ENCODE measurements around the gene CD19.

Gene CD19

DNA sequence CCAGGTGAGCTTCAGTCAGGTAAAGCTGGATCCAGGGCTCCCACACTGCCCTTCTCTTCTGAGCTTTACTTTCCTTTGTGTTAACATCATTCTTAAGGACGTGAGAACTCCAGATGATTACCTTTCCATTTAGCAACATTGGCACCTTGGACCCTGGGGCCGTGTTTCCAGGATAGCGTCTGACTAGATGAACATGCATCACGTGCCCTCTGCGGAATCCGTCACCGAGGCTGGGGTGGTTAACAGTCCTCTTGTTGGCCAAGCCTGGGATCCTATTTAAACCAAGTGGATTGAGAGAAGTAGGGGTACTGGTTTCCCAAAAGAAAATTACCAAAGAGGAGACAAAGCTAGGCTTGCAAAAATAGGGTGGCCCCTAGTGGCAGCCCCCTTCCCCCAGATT, 49.2 kb downstream of the CD19 start:
- no peak for DNase-seq (ENCODE audit: low read depth in 2 of 2)

DNA sequence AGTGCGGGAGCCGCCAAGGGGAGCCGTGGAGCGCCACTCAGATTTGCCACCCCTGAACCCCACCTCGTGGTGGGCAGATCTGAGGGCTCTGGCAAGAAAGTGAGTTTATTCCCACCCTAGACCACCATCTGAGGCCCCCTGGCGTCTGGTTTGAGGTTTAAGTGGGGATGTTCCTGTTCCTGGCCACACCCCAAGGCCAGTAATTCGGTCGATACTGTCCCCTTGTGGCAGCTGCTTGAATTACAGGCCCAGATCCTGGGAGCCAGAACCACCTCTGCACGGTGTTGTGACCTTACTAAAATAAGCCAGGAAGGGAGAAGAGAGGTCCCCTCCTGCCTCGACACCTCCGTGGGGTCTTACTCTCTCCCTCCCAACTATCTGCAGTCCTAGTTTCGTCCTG, 49.7 kb downstream of the CD19 start:
- no peak for DNase-seq (ENCODE audit: low read depth in 2 of 2)

DNA sequence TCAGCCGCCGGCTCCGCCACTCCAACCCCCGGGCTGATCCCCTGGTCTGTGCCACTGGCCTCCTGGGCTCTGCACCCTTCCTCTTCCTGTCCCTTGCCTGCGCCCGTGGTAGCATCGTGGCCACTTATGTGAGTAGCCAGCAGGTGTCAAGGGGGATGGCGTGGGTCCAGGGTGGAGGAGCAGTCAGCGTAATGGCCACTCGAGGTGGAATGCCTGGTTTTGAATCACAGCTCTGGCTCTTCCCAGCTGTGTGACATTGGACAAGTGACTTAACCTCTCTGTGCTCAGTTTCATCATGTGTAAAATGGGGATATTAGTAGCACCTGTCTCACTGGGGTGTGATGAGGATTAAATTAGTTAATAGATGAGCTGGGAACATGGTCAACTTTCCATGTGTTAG, 50.6 kb downstream of the CD19 start:
- no peak for DNase-seq (ENCODE audit: low read depth in 2 of 2)

DNA sequence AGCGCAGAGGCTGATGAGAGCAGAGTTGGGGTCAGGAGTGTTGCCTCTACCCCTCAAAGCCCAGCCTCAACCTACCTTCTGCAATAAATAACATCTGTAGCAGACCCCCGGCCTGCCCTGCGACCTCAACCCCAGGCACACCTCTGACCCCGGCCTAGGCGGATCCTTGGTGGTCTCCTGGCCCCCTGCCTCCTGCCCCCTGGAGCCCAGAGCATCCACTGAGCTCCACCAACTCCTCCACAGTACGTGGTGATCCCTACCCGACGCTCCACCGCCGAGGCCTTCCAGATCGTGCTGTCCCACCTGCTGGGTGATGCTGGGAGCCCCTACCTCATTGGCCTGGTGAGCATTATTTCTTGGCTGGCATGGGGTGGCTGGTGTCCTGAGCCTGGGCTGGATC, 51.2 kb downstream of the CD19 start:
- no peak for DNase-seq (ENCODE audit: low read depth in 2 of 2)

GRCh38 chr16:28983644-28984043, 51.9 kb downstream of the CD19 start:
- DNase-seq (ENCODE audit: low read depth in 2 of 2), result no peak

- DNase-seq (ENCODE audit: low read depth in 2 of 2), result no peak
These were observed 52.3 kb downstream of the CD19 start for GRCh38 chr16:28984091-28984490.

GRCh38 chr16:28984619-28985135, 52.9 kb downstream of the CD19 start, which contains the start of gene LAT:
LAT (plus strand) TSS chr16:28985052; CDS start chr16:28985418, 366 bp downstream.
- DNase-seq (ENCODE audit: low read depth in 2 of 2), result peak; percentile 69 to 70

DNA sequence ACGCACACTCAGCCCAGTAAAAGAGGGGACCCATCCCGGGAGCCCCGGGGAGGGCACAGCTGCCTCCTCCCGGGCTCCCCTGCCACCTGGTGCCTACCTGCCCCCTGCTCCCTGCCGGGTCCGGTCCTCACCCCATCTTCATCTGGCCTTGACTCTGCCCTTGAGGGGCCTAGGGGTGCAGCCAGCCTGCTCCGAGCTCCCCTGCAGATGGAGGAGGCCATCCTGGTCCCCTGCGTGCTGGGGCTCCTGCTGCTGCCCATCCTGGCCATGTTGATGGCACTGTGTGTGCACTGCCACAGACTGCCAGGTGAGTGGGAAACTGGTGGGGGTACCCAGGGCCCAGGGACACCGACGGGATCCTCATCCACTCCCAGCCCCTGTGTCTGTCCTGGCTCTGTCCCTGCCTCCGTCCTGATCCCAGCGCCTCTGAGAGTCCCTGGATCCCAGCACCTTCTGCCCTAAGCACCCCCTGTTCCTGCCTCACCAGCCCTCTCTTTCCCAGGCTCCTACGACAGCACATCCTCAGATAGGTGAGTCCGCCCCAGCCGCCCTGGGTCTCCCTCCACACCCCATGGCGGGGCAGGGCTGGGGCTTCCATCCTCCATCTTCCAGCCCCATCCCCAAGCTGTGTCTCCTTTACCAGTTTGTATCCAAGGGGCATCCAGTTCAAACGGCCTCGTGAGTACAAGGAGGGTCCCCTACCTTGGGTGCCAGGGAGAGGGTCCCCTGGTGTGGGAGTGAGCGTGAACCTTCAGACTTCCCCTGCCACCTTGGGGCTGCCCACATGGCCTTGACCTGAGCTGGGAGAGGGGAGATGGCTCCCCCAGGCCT, 53.7 kb downstream of the CD19 start:
- no peak for DNase-seq (ENCODE audit: low read depth in 2 of 2)

DNA sequence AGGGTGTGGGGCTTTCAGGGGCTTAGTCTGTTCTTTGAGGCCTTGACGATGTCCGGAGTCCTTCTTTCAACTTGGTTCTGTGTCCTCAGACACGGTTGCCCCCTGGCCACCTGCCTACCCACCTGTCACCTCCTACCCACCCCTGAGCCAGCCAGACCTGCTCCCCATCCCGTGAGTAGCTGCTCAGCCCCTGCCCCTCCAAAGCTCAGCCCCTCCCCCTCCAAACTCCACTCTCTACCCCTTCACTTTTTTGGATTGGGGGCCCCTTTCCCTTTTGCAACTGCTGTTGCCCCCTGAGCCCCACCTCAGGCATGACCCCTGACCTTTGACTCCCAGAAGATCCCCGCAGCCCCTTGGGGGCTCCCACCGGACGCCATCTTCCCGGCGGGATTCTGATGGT, 54.3 kb downstream of the CD19 start:
- no peak for DNase-seq (ENCODE audit: low read depth in 2 of 2)

- DNase-seq (ENCODE audit: low read depth in 2 of 2), result no peak
These were observed 54.7 kb downstream of the CD19 start for GRCh38 chr16:28986492-28986891.

GRCh38 chr16:28987170-28987853, 55.5 kb downstream of the CD19 start:
- DNase-seq (ENCODE audit: low read depth in 2 of 2), result no peak
